ENCODE measurements around the gene OGDHL. TPM values are rescaled to one million over a fixed set of nuclear protein-coding genes. Genes with fewer than 3 reads are reported as not detected.

OGDHL gene
- total RNA-seq, 1 donor from 2014 or later: 12.3 TPM

GRCh38 chr10:49749556-49750491, 12.3 kb downstream of the OGDHL start:
- no peak overlapping the region for H3K4me3 Mint-ChIP-seq

GRCh38 chr10:49749144-49749543, 13.0 kb downstream of the OGDHL start:
- Mint-ChIP-seq H3K27ac (no peak overlapping the region), H3K36me3 (no peaks in the 10 kb centered on the region), H3K4me1 (ENCODE audit: unreplicated experiment) (no peaks in the 10 kb centered on the region), H3K9me3 (no peaks in the 10 kb centered on the region), H3K4me3 (no peak overlapping the region), H3K27me3 (no peaks in the 10 kb centered on the region)
- DNase-seq (ENCODE audit: extremely low spot score, unreplicated experiment): no peak
- no peak for TF ChIP-seq CTCF (conservative IDR thresholded peaks at IDR 0.05)

More at GRCh38 chr10:49749556-49750491, 12.3 kb downstream of the OGDHL start:
- no peaks in the 10 kb centered on the region for H3K36me3 Mint-ChIP-seq
- no peak for TF ChIP-seq CTCF (conservative IDR thresholded peaks at IDR 0.05)
- H3K27ac Mint-ChIP-seq: no peak overlapping the region
- H3K4me1 Mint-ChIP-seq (ENCODE audit: unreplicated experiment): no peaks in the 10 kb centered on the region
- H3K9me3 Mint-ChIP-seq: no peaks in the 10 kb centered on the region
- DNase-seq (ENCODE audit: extremely low spot score, unreplicated experiment): no peak
- no peaks in the 10 kb centered on the region for H3K27me3 Mint-ChIP-seq

- no peak for TF ChIP-seq CTCF (conservative IDR thresholded peaks at IDR 0.05)
- no peak overlapping the region for H3K27ac Mint-ChIP-seq
- no peaks in the 10 kb centered on the region for H3K36me3 Mint-ChIP-seq
- DNase-seq (ENCODE audit: extremely low spot score, unreplicated experiment): no peak
- H3K9me3 Mint-ChIP-seq: no peaks in the 10 kb centered on the region
- H3K4me3 Mint-ChIP-seq: no peak overlapping the region
- no peaks in the 10 kb centered on the region for H3K4me1 Mint-ChIP-seq (ENCODE audit: unreplicated experiment)
- H3K27me3 Mint-ChIP-seq: no peaks in the 10 kb centered on the region
Observed at GRCh38 chr10:49748006-49748405, 14.1 kb downstream of the OGDHL start.

- Mint-ChIP-seq H3K9me3 (no peaks in the 10 kb centered on the region), H3K27ac (no peak overlapping the region), H3K4me3 (no peak overlapping the region), H3K36me3 (no peaks in the 10 kb centered on the region), H3K4me1 (ENCODE audit: unreplicated experiment) (no peaks in the 10 kb centered on the region), H3K27me3 (no peaks in the 10 kb centered on the region)
- no peak for DNase-seq (ENCODE audit: extremely low spot score, unreplicated experiment)
- no peak for TF ChIP-seq CTCF (conservative IDR thresholded peaks at IDR 0.05)
Observed at GRCh38 chr10:49747303-49747646, 14.8 kb downstream of the OGDHL start.

GRCh38 chr10:49746626-49747302, 15.4 kb downstream of the OGDHL start:
- no peak overlapping the region for H3K27ac Mint-ChIP-seq
- H3K4me3 Mint-ChIP-seq: no peak overlapping the region
- H3K4me1 Mint-ChIP-seq (ENCODE audit: unreplicated experiment): no peaks in the 10 kb centered on the region
- TF ChIP-seq CTCF (conservative IDR thresholded peaks at IDR 0.05): no peak
- H3K27me3 Mint-ChIP-seq: no peaks in the 10 kb centered on the region
- DNase-seq (ENCODE audit: extremely low spot score, unreplicated experiment): no peak
- no peaks in the 10 kb centered on the region for H3K36me3 Mint-ChIP-seq
- no peaks in the 10 kb centered on the region for H3K9me3 Mint-ChIP-seq
